GM23338 (cell line): ENCODE results near the gene GIGYF2. TPM values are rescaled to one million over a fixed set of nuclear protein-coding genes. Genes with fewer than 3 reads are reported as not detected.

ENCODE experiments used
- ATAC-seq: fragments of 200-7000 bp; cut with Tn5 transposase; 3 replicates; pipeline ENCODE4 v1.9.1; 2020
- DNase-seq: peaks from one replicate; pipeline ENCODE4 v3.0.0-alpha.2; 2015; ENCODE audit warnings: low spot score
- H2AFZ ChIP-seq: fragments of 200-600 bp; sonication (generic); 2 replicates; pipeline ENCODE4 v1.8.0; 2016; ENCODE audit warnings: antibody characterized with exemption, mild to moderate bottlenecking, moderate library complexity
- H3F3A ChIP-seq: fragments of 200-600 bp; sonication (generic); replicated peaks from 2 replicates; pipeline ENCODE4 v1.8.0; 2017; ENCODE audit warnings: antibody characterized with exemption, mixed run types, low read depth
- H3K27ac ChIP-seq: fragments of 200-600 bp; sonication (generic); 2 replicates; pipeline ENCODE4 v1.6.1; 2016; ENCODE audit warnings: low read depth
- H3K27me3 ChIP-seq: fragments of 200-600 bp; sonication (generic); 2 replicates; pipeline ENCODE4 v1.8.0; 2016; ENCODE audit warnings: mild to moderate bottlenecking, mixed run types, moderate library complexity; ENCODE audit not compliant: insufficient read depth
- H3K36me3 ChIP-seq: fragments of 200-600 bp; sonication (generic); 2 replicates; pipeline ENCODE4 v1.8.0; 2016; ENCODE audit warnings: mild to moderate bottlenecking; ENCODE audit not compliant: insufficient read depth
- H3K4me1 ChIP-seq: fragments of 200-600 bp; sonication (generic); 2 replicates; pipeline ENCODE4 v1.8.0; 2016; ENCODE audit warnings: mild to moderate bottlenecking, moderate library complexity; ENCODE audit not compliant: insufficient read depth
- H3K4me2 ChIP-seq: fragments of 200-600 bp; sonication (generic); 2 replicates; pipeline ENCODE4 v1.7.1; 2017; ENCODE audit warnings: mixed run types
- H3K4me3 ChIP-seq: fragments of 200-600 bp; sonication (generic); 2 replicates; pipeline ENCODE4 v1.6.1; 2016; ENCODE audit warnings: mixed run types
- H3K79me2 ChIP-seq: fragments of 200-600 bp; sonication (generic); replicated peaks from 2 replicates; pipeline ENCODE4 v1.8.0; 2017; ENCODE audit warnings: mild to moderate bottlenecking; ENCODE audit not compliant: insufficient read depth
- H3K9me2 ChIP-seq: fragments of 200-600 bp; sonication (generic); 2 replicates; pipeline ENCODE4 v1.8.0; 2017; ENCODE audit not compliant: insufficient read depth
- H4K20me1 ChIP-seq: fragments of 200-600 bp; sonication (generic); replicated peaks from 2 replicates; pipeline ENCODE4 v1.8.0; 2017; ENCODE audit warnings: mild to moderate bottlenecking; ENCODE audit not compliant: insufficient read depth
- H3K27ac Mint-ChIP-seq: 2 replicates; pipeline ENCODE4 v1.8.0; 2020; ENCODE audit warnings: inconsistent platforms, mild to moderate bottlenecking, moderate library complexity, mixed read lengths
- H3K27me3 Mint-ChIP-seq: 3 replicates; pipeline ENCODE4 v1.8.0; 2022; ENCODE audit warnings: low read depth, mild to moderate bottlenecking, moderate library complexity, mixed read lengths, inconsistent platforms; ENCODE audit not compliant: insufficient read depth, poor library complexity
- H3K36me3 Mint-ChIP-seq: 3 replicates; pipeline ENCODE4 v1.8.0; 2021; ENCODE audit warnings: low read depth, mild to moderate bottlenecking, inconsistent platforms, moderate library complexity, mixed read lengths
- H3K4me1 Mint-ChIP-seq: 3 replicates; pipeline ENCODE4 v1.8.0; 2020; ENCODE audit warnings: mild to moderate bottlenecking, inconsistent platforms, mixed read lengths
- H3K4me3 Mint-ChIP-seq: 3 replicates; pipeline ENCODE4 v1.8.0; 2021; ENCODE audit warnings: moderate library complexity, mild to moderate bottlenecking, inconsistent platforms, mixed read lengths
- H3K9me3 Mint-ChIP-seq: 3 replicates; pipeline ENCODE4 v1.8.0; 2020; ENCODE audit warnings: moderate library complexity, mild to moderate bottlenecking, inconsistent platforms, mixed read lengths
- CREB1 ChIP-seq: fragments of 250-450 bp; sonication (Bioruptor Pico); IDR thresholded peaks from 2 replicates; pipeline ENCODE4 v1.5.0; 2020; ENCODE audit warnings: low read depth, mild to moderate bottlenecking, moderate library complexity
- EZH2 ChIP-seq: fragments of 200-600 bp; sonication (generic); IDR thresholded peaks from one replicate; pipeline ENCODE4 v1.8.0; 2017; ENCODE audit warnings: antibody characterized with exemption, mild to moderate bottlenecking, low read depth; ENCODE audit not compliant: unreplicated experiment
- EZH2phosphoT487 ChIP-seq: fragments of 200-600 bp; sonication (generic); IDR thresholded peaks from one replicate; pipeline ENCODE4 v1.8.1; 2018; ENCODE audit warnings: antibody characterized with exemption; ENCODE audit not compliant: unreplicated experiment
- JUNB ChIP-seq: IDR thresholded peaks from one replicate; pipeline ENCODE4 v1.6.1; 2016; ENCODE audit warnings: antibody characterized with exemption; ENCODE audit not compliant: unreplicated experiment
- NANOG ChIP-seq: IDR thresholded peaks from 2 replicates; pipeline ENCODE4 v1.6.1; 2016; ENCODE audit warnings: antibody characterized with exemption, borderline replicate concordance
- POLR2AphosphoS5 ChIP-seq: IDR thresholded peaks from 2 replicates; pipeline ENCODE4 v1.6.1; 2016; ENCODE audit warnings: antibody characterized with exemption, low read depth
- STAT1 ChIP-seq: IDR thresholded peaks from one replicate; pipeline ENCODE4 v1.6.1; 2016; ENCODE audit warnings: antibody characterized with exemption; ENCODE audit not compliant: unreplicated experiment
- ZNF114 ChIP-seq: fragments of 250-450 bp; sonication (Bioruptor Pico); IDR thresholded peaks from 2 replicates; pipeline ENCODE4 v1.5.0; 2020; ENCODE audit warnings: mild to moderate bottlenecking, moderate library complexity
- ZNF331 ChIP-seq: fragments of 250-450 bp; sonication (Bioruptor Pico); IDR thresholded peaks from 2 replicates; pipeline ENCODE4 v1.5.0; 2020; ENCODE audit warnings: low read depth, mild to moderate bottlenecking, moderate library complexity
- polyA plus RNA-seq: library from polyadenylated mRNA; unstranded; fragments of >200 nt; fragmentation: Nextera tagmentation; extraction: Ambion mirVana; gene quantifications from 2 replicates; pipeline ENCODE4 v1.2.1, GENCODE V29; 2016
- total RNA-seq: library from RNA; depleted of rRNA; stranded (reverse); fragments of >200 nt; shearing (Covaris generic); gene quantifications from 2 replicates; pipeline ENCODE4 v1.2.3, GENCODE V29; 2014
- TF ChIP-seq, protein P1 (sequence below): fragments of 250-450 bp; sonication (Bioruptor Pico); IDR thresholded peaks from 2 replicates; pipeline ENCODE4 v1.5.0; 2020; ENCODE audit warnings: mild to moderate bottlenecking, moderate library complexity
- TF ChIP-seq, protein P2 (sequence below): IDR thresholded peaks from one replicate; pipeline ENCODE4 v1.6.1; 2018; ENCODE audit warnings: antibody characterized with exemption; ENCODE audit not compliant: unreplicated experiment
- TF ChIP-seq, protein P3 (sequence below): IDR thresholded peaks from 2 replicates; pipeline ENCODE4 v1.6.1; 2016; ENCODE audit warnings: antibody characterized with exemption
- TF ChIP-seq, protein P4 (sequence below), 2 experiments: fragments of 200-600 bp in 1 of 2; sonication (generic) in 1 of 2; conservative IDR thresholded peaks; 2 replicates each; pipeline versions ENCODE4 v1.5.1 to v1.6.1; 2016 to 2017; ENCODE audit warnings: antibody characterized with exemption in 2 of 2, low read depth in 2 of 2, mild to moderate bottlenecking in 2 of 2, moderate library complexity in 1 of 2

GIGYF2 gene
- total and polyA plus RNA-seq, 2 experiments from 2014 or later, result 48.9 to 104 TPM

DNA sequence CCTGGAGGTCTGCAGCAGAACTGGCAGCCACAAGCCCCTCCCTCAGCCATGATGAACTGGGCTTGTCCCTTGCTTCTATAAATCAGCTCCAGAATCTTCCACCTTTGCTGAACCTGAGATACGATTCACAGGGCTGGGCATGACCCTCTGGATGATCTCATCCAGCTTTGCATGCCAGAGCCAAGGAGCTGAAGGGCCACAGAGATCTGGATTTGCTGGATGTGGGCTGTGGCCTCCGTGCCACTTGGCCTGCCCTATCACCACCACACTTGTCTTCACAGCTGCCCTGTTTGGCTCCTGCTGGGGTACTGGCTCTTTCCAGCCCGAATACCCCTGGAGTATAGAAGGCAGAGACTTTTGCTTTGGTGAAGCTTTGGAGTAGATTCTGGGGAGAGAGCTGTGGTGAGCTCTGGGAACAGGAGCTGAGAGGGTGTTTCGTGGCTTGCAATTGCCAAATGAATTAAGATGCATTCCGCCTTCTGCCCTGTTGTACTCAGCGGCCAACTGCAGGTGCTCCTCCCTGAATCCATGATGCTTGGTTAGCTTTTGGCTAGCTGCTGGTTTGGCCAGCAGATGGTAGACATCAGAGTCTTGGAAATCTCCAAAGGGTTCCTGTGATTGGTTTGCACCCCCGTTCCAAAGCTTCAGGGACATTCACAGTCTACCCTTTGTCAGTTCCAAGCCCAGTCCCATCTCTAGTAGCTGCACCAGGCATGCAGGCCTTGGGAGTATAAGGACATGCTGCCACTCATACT is 30.9 kb upstream of the GIGYF2 start:
- no peaks in the 10 kb centered on the region for H3F3A ChIP-seq
- no peaks in the 10 kb centered on the region for H3K79me2 ChIP-seq
- no peak overlapping the region for H3K4me2 ChIP-seq
- TF ChIP-seq, protein P1, sequence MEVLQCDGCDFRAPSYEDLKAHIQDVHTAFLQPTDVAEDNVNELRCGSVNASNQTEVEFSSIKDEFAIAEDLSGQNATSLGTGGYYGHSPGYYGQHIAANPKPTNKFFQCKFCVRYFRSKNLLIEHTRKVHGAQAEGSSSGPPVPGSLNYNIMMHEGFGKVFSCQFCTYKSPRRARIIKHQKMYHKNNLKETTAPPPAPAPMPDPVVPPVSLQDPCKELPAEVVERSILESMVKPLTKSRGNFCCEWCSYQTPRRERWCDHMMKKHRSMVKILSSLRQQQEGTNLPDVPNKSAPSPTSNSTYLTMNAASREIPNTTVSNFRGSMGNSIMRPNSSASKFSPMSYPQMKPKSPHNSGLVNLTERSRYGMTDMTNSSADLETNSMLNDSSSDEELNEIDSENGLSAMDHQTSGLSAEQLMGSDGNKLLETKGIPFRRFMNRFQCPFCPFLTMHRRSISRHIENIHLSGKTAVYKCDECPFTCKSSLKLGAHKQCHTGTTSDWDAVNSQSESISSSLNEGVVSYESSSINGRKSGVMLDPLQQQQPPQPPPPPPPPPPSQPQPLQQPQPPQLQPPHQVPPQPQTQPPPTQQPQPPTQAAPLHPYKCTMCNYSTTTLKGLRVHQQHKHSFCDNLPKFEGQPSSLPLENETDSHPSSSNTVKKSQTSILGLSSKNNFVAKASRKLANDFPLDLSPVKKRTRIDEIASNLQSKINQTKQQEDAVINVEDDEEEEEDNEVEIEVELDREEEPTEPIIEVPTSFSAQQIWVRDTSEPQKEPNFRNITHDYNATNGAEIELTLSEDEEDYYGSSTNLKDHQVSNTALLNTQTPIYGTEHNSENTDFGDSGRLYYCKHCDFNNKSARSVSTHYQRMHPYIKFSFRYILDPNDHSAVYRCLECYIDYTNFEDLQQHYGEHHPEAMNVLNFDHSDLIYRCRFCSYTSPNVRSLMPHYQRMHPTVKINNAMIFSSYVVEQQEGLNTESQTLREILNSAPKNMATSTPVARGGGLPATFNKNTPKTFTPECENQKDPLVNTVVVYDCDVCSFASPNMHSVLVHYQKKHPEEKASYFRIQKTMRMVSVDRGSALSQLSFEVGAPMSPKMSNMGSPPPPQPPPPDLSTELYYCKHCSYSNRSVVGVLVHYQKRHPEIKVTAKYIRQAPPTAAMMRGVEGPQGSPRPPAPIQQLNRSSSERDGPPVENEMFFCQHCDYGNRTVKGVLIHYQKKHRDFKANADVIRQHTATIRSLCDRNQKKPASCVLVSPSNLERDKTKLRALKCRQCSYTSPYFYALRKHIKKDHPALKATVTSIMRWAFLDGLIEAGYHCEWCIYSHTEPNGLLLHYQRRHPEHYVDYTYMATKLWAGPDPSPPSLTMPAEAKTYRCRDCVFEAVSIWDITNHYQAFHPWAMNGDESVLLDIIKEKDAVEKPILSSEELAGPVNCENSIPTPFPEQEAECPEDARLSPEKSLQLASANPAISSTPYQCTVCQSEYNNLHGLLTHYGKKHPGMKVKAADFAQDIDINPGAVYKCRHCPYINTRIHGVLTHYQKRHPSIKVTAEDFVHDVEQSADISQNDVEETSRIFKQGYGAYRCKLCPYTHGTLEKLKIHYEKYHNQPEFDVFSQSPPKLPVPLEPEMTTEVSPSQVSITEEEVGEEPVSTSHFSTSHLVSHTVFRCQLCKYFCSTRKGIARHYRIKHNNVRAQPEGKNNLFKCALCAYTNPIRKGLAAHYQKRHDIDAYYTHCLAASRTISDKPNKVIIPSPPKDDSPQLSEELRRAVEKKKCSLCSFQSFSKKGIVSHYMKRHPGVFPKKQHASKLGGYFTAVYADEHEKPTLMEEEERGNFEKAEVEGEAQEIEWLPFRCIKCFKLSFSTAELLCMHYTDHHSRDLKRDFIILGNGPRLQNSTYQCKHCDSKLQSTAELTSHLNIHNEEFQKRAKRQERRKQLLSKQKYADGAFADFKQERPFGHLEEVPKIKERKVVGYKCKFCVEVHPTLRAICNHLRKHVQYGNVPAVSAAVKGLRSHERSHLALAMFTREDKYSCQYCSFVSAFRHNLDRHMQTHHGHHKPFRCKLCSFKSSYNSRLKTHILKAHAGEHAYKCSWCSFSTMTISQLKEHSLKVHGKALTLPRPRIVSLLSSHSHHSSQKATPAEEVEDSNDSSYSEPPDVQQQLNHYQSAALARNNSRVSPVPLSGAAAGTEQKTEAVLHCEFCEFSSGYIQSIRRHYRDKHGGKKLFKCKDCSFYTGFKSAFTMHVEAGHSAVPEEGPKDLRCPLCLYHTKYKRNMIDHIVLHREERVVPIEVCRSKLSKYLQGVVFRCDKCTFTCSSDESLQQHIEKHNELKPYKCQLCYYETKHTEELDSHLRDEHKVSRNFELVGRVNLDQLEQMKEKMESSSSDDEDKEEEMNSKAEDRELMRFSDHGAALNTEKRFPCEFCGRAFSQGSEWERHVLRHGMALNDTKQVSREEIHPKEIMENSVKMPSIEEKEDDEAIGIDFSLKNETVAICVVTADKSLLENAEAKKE (CRISPR knock-in tag), result no peak
- no peak for TF ChIP-seq ZNF114
- TF ChIP-seq, protein P2, sequence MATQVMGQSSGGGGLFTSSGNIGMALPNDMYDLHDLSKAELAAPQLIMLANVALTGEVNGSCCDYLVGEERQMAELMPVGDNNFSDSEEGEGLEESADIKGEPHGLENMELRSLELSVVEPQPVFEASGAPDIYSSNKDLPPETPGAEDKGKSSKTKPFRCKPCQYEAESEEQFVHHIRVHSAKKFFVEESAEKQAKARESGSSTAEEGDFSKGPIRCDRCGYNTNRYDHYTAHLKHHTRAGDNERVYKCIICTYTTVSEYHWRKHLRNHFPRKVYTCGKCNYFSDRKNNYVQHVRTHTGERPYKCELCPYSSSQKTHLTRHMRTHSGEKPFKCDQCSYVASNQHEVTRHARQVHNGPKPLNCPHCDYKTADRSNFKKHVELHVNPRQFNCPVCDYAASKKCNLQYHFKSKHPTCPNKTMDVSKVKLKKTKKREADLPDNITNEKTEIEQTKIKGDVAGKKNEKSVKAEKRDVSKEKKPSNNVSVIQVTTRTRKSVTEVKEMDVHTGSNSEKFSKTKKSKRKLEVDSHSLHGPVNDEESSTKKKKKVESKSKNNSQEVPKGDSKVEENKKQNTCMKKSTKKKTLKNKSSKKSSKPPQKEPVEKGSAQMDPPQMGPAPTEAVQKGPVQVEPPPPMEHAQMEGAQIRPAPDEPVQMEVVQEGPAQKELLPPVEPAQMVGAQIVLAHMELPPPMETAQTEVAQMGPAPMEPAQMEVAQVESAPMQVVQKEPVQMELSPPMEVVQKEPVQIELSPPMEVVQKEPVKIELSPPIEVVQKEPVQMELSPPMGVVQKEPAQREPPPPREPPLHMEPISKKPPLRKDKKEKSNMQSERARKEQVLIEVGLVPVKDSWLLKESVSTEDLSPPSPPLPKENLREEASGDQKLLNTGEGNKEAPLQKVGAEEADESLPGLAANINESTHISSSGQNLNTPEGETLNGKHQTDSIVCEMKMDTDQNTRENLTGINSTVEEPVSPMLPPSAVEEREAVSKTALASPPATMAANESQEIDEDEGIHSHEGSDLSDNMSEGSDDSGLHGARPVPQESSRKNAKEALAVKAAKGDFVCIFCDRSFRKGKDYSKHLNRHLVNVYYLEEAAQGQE, result no peak
- no peak for TF ChIP-seq JUNB
- TF ChIP-seq NANOG, result no peak
- TF ChIP-seq, protein P3, sequence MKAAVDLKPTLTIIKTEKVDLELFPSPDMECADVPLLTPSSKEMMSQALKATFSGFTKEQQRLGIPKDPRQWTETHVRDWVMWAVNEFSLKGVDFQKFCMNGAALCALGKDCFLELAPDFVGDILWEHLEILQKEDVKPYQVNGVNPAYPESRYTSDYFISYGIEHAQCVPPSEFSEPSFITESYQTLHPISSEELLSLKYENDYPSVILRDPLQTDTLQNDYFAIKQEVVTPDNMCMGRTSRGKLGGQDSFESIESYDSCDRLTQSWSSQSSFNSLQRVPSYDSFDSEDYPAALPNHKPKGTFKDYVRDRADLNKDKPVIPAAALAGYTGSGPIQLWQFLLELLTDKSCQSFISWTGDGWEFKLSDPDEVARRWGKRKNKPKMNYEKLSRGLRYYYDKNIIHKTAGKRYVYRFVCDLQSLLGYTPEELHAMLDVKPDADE, result no peak
- no peak for TF ChIP-seq POLR2AphosphoS5
- TF ChIP-seq, protein P4, sequence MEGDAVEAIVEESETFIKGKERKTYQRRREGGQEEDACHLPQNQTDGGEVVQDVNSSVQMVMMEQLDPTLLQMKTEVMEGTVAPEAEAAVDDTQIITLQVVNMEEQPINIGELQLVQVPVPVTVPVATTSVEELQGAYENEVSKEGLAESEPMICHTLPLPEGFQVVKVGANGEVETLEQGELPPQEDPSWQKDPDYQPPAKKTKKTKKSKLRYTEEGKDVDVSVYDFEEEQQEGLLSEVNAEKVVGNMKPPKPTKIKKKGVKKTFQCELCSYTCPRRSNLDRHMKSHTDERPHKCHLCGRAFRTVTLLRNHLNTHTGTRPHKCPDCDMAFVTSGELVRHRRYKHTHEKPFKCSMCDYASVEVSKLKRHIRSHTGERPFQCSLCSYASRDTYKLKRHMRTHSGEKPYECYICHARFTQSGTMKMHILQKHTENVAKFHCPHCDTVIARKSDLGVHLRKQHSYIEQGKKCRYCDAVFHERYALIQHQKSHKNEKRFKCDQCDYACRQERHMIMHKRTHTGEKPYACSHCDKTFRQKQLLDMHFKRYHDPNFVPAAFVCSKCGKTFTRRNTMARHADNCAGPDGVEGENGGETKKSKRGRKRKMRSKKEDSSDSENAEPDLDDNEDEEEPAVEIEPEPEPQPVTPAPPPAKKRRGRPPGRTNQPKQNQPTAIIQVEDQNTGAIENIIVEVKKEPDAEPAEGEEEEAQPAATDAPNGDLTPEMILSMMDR (conservative IDR thresholded peaks at IDR 0.05; ENCODE audit: low read depth in 2 of 2), result no peak
- TF ChIP-seq EZH2phosphoT487, result no peak
- TF ChIP-seq STAT1, result no peak
- TF ChIP-seq CREB1, result no peak
- TF ChIP-seq ZNF331 (CRISPR knock-in tag), result no peak
- no peak for TF ChIP-seq EZH2
- H2AFZ ChIP-seq, result no peak overlapping the region
- ATAC-seq, result no peak
- no peaks in the 10 kb centered on the region for H4K20me1 ChIP-seq
- Mint-ChIP-seq H3K4me1 (peaks cover 2% of the 10 kb centered on the region; the same call in 2 of the 3 replicates), H3K9me3 (no peaks in the 10 kb centered on the region), H3K27ac (no peak overlapping the region), H3K36me3 (no peaks in the 10 kb centered on the region), H3K27me3 (peaks cover 4% of the 10 kb centered on the region), H3K4me3 (no peak overlapping the region)
- H3K4me3 ChIP-seq, result no peak overlapping the region
- no peaks in the 10 kb centered on the region for H3K9me2 ChIP-seq
- no peaks in the 10 kb centered on the region for H3K36me3 ChIP-seq
- DNase-seq, result no peak
- no peaks in the 10 kb centered on the region for H3K4me1 ChIP-seq
- no peaks in the 10 kb centered on the region for H3K27me3 ChIP-seq
- H3K27ac ChIP-seq, result no peak overlapping the region
